Tibial artery (tissue), 4 donors: ENCODE measurements around the gene ROCK2.

ENCODE experiments used
- DNase-seq, 2 donors: peaks; one replicate each; pipeline ENCODE4 v3.0.0-alpha.2; 2019
- H3K27ac ChIP-seq, 2 donors: fragments of 200-600 bp; sonication (generic) in 1 of 2; 1 replicate in 1 of 2; 2 replicates in 1 of 2; pipeline ENCODE4 v1.5.1; 2018 to 2019; ENCODE audit warnings: mild to moderate bottlenecking in 1 of 2
- H3K27me3 ChIP-seq, 2 donors: fragments of 200-600 bp; sonication (generic) in 1 of 2; one replicate each; pipeline versions ENCODE4 v1.5.1 to v1.6.0; 2016 to 2019
- H3K36me3 ChIP-seq, 3 donors: fragments of 200-600 bp; sonication (generic) in 2 of 3; one replicate each; pipeline ENCODE4 v1.5.1; 2016 to 2019; ENCODE audit warnings: mild to moderate bottlenecking in 2 of 3
- H3K4me1 ChIP-seq, 4 donors: fragments of 200-600 bp; sonication (generic) in 2 of 4; 1 replicate in 3 of 4; 2 replicates in 1 of 4; pipeline ENCODE4 v1.5.1; 2016 to 2019
- H3K4me3 ChIP-seq, 2 donors: fragments of 200-600 bp; sonication (generic) in 1 of 2; 1 replicate in 1 of 2; 2 replicates in 1 of 2; pipeline ENCODE4 v1.5.1; 2018 to 2019; ENCODE audit warnings: mild to moderate bottlenecking in 2 of 2
- H3K9me3 ChIP-seq, 3 donors: fragments of 200-600 bp; sonication (generic) in 1 of 3; one replicate each; pipeline ENCODE4 v1.5.1; 2016 to 2019
- intact Hi-C: fragments of 100-400 bp; cut with DNase I; formaldehyde crosslinking; loops from one replicate; pipeline ENCODE4 v1.15.0; 2023; ENCODE audit warnings: low total_unique reads
- TF ChIP-seq, protein P1 (sequence below), 2 experiments: fragments of 200-600 bp in 1 of 2; fragments of 450-650 bp in 1 of 2; IDR thresholded peaks; one replicate each; pipeline ENCODE4 v1.5.1; 2017 to 2019; ENCODE audit warnings: antibody characterized with exemption in 2 of 2, mild to moderate bottlenecking in 1 of 2, moderate library complexity in 1 of 2

ROCK2 gene

DNA sequence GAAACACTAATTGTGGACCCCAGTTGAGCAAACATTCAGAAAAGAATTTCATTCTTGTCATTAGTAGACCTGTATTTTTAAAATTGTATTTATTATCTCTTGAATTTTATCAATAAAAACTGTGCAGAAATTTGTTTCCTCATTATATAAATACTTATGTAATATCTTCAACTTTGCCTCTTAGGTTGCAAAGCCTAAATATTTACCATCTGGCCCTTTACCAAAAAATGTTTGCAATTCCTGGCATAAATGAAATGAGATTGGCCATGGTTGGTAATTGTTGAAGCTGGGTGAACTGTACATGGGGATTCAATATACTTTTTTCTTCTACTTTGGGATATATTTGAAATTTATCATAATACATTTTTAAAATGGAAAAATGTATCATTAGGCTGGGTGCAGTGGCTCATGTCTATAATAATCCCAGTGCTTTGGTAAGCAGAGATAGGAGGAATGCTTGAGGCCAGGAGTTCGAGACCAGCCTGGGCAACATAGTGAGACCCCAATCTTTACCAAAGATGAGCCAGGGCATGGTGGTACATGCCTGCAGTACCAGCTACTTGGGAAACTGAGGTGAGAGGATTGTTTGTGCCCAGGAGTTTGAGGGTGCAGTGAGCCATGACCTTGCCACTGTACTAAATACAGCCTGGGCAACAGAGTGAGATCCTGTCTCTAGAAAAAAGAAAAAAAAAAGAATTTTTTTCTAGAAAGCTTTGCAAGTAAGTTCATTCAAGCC, 100.2 kb downstream of the ROCK2 start:
- no peak overlapping the region for H3K27ac ChIP-seq
- H3K4me3 ChIP-seq, result no peak overlapping the region
- H3K9me3 ChIP-seq, result no peaks in the 10 kb centered on the region
- TF ChIP-seq, protein P1, sequence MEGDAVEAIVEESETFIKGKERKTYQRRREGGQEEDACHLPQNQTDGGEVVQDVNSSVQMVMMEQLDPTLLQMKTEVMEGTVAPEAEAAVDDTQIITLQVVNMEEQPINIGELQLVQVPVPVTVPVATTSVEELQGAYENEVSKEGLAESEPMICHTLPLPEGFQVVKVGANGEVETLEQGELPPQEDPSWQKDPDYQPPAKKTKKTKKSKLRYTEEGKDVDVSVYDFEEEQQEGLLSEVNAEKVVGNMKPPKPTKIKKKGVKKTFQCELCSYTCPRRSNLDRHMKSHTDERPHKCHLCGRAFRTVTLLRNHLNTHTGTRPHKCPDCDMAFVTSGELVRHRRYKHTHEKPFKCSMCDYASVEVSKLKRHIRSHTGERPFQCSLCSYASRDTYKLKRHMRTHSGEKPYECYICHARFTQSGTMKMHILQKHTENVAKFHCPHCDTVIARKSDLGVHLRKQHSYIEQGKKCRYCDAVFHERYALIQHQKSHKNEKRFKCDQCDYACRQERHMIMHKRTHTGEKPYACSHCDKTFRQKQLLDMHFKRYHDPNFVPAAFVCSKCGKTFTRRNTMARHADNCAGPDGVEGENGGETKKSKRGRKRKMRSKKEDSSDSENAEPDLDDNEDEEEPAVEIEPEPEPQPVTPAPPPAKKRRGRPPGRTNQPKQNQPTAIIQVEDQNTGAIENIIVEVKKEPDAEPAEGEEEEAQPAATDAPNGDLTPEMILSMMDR (IDR thresholded peaks at IDR 0.05), result no peak
- H3K36me3 ChIP-seq, result peaks cover 0 to 25% (median 8%) of the 10 kb centered on the region in 3 donors
- H3K27me3 ChIP-seq, result no peaks in the 10 kb centered on the region
- H3K4me1 ChIP-seq, result peaks cover 0 to 12% (median 2%) of the 10 kb centered on the region in 4 donors
- intact Hi-C loops, result loop anchor here (10.0 kb wide), 1 partner anchor 91 kb away; no protein-coding TSS in a partner anchor
- DNase-seq, result no peak

DNA sequence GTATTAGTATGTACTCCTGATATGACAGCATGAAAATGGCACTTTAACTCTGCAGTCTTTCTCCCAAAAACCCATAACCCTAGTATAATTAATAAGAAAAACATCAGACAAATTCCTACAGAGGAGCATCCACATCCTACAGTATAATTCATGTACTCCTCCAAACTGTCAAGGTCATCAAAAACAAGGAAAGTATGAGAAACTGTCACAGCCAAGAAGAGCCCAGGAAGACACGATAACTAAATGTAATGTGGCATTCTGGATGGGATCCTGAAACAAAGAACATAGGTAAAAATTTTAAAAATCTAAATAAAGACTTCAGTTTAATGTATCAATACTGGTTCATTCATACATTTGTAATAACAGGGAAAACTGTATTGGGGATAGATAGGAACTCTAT, 100.9 kb downstream of the ROCK2 start:
- no peak for DNase-seq
- no peaks in the 10 kb centered on the region for H3K27me3 ChIP-seq
- H3K9me3 ChIP-seq, result no peaks in the 10 kb centered on the region
- peaks cover 0 to 7% (median 0%) of the 10 kb centered on the region in 4 donors for H3K4me1 ChIP-seq
- intact Hi-C loops, result loop anchor here (10.0 kb wide), 1 partner anchor 91 kb away; no protein-coding TSS in a partner anchor
- H3K27ac ChIP-seq, result no peak overlapping the region
- TF ChIP-seq, protein P1 (IDR thresholded peaks at IDR 0.05), result no peak
- H3K4me3 ChIP-seq, result no peak overlapping the region
- H3K36me3 ChIP-seq, result peaks cover 0 to 18% (median 8%) of the 10 kb centered on the region in 3 donors

DNA sequence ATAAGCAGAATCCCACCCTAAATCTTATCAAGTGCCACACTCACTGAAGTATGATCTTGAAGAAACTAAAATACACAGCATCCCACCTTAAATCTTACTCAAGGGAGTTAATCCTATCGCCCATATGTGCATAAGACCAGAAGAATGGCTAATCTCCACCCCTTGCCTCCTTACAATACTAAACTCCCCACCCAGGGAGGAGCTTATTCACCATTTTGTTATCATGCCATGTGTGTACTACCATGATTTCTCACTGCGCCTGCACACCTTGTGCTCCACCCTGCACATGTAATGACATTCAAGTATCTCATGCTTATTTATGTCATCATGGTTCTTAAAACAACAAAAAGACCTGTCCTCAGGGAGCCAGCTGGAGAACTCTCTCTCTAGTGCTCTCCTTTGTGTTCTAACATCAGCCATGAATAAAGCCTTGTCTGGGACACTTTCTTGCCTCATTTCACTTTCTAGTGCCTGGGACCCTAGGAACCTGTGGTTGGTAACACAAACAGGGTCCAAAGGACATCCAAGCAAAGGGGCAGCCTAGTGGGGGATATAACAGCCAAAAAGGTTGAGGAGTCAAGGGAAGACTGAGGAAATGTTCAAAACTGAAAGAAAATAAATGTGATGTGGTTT, 101.8 kb downstream of the ROCK2 start:
- peaks cover 0 to 7% (median 0%) of the 10 kb centered on the region in 4 donors for H3K4me1 ChIP-seq
- TF ChIP-seq, protein P1 (IDR thresholded peaks at IDR 0.05), result no peak
- no peak overlapping the region for H3K27ac ChIP-seq
- DNase-seq, result no peak
- peaks cover 0 to 10% (median 2%) of the 10 kb centered on the region in 3 donors for H3K36me3 ChIP-seq
- H3K9me3 ChIP-seq, result no peaks in the 10 kb centered on the region
- no peak overlapping the region for H3K4me3 ChIP-seq
- H3K27me3 ChIP-seq, result no peaks in the 10 kb centered on the region
- intact Hi-C loops, result loop anchor here (10.0 kb wide), 1 partner anchor 92 kb away; no protein-coding TSS in a partner anchor

DNA sequence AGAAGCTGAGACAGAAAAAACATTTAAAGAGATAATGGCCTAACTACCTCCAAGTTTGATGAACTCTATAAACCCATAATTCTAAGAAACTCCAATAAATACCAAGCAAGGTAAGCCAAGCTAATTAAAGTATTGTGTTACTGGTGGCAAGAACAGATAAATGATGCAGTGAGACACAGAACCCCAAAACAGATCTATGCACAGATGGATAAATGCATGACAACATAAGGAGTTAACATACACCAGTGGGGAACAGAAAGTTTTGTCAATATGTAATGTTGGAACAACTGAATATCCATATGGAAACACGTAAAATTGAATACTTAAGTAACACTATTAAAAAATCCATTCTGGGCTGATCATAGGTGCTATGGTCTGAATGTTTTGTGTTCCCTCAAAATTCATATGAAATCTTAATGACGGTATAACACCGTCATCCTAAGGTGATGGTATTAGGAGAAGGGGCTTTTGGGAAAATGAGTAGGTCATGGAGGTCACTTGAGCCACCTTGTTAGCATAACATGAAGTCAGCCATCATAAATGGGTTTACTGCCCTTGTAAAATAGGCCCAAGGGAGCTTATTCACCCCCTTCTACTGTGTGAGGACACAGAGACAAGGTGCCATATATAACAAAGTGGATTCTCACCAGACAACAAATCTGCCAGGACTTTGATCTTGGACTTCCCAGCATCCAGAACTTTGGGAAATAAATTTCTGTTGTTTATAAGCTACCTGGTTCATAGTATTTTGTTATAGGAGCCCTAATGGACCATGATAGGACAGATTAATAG, 102.8 kb downstream of the ROCK2 start:
- intact Hi-C loops, result loop anchor here (10.0 kb wide), 1 partner anchor 93 kb away; no protein-coding TSS in a partner anchor

More for the DNA sequence above, 102.8 kb downstream of the ROCK2 start:
- no peaks in the 10 kb centered on the region for H3K27me3 ChIP-seq
- H3K9me3 ChIP-seq, result no peaks in the 10 kb centered on the region
- TF ChIP-seq, protein P1 (IDR thresholded peaks at IDR 0.05), result no peak
- no peak overlapping the region for H3K4me3 ChIP-seq
- H3K4me1 ChIP-seq, result peaks cover 0 to 7% (median 0%) of the 10 kb centered on the region in 4 donors
- no peaks in the 10 kb centered on the region for H3K36me3 ChIP-seq
- DNase-seq, result no peak
- no peak overlapping the region for H3K27ac ChIP-seq
